ENCODE measurements around the gene ALDH3B1.
"Not testable (repeated sequence)": the region's sequence is repeated elsewhere in the genome, so short reads cannot be mapped to it uniquely, and the experiment has no call there.

Gene ALDH3B1

DNA sequence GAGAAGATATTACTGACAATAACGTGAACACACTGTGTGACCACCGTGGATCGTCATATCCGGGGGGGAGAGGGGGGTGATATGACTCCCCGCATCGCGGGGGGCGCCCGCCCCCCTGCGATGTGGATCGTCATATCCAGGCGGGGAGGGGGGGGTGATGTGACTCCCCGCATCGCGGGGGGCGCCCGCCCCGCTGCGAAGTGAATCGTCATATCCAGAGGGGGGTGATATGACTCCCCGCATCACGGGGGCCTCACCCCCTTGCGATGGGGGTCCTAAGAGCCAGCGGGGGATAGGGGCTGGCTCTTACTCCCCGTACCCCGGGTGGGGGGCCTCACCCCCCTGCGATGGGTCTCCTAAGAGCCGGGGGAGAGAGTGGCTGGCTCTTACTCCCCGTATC is 26.2 kb upstream of the ALDH3B1 start:
- H3K4me3 ChIP-seq = no peak overlapping the region
- no peak for TF ChIP-seq EZH2 (IDR thresholded peaks at IDR 0.05)
- TF ChIP-seq FOXP2 (optimal IDR thresholded peaks at IDR 0.05; ENCODE audit: control extremely low read depth, extremely low read length, insufficient read depth) = no peak
- no peak for TF ChIP-seq POLR2AphosphoS5 (IDR thresholded peaks at IDR 0.05; ENCODE audit: borderline replicate concordance, low read depth, low read length)
- no peak overlapping the region for H3K9ac ChIP-seq (ENCODE audit: insufficient read length)
- no peaks in the 10 kb centered on the region for H3K36me3 ChIP-seq (ENCODE audit: insufficient read depth, low read length)
- no peak for DNase-seq (ENCODE audit: low read depth, low spot score)
- H3K9me3 ChIP-seq (ENCODE audit: low read depth, low read length) = no peaks in the 10 kb centered on the region
- no peak overlapping the region for H3K27ac ChIP-seq

DNA sequence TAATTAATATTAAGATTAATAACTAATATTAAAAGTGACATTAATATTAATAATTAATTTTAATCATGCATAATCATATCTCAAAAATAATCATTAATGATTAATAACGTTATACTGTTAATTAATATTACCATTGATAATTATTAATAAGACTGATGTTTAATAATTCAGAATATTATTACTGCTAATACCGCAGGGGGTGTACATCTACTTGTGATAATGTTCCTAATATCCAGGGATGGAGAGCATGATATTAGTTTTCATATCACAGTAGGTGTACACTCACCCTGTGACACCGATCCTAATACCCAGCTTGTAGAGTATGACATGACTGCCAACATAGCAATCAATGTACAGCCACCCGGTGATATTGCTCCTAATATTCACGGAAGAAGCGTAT is 24.8 kb upstream of the ALDH3B1 start:
- not testable (repeated sequence) for H3K9ac ChIP-seq (ENCODE audit: insufficient read length); H3K36me3 ChIP-seq (ENCODE audit: insufficient read depth, low read length); H3K4me3 ChIP-seq; DNase-seq (ENCODE audit: low read depth, low spot score); H3K9me3 ChIP-seq (ENCODE audit: low read depth, low read length); H3K27ac ChIP-seq

DNA sequence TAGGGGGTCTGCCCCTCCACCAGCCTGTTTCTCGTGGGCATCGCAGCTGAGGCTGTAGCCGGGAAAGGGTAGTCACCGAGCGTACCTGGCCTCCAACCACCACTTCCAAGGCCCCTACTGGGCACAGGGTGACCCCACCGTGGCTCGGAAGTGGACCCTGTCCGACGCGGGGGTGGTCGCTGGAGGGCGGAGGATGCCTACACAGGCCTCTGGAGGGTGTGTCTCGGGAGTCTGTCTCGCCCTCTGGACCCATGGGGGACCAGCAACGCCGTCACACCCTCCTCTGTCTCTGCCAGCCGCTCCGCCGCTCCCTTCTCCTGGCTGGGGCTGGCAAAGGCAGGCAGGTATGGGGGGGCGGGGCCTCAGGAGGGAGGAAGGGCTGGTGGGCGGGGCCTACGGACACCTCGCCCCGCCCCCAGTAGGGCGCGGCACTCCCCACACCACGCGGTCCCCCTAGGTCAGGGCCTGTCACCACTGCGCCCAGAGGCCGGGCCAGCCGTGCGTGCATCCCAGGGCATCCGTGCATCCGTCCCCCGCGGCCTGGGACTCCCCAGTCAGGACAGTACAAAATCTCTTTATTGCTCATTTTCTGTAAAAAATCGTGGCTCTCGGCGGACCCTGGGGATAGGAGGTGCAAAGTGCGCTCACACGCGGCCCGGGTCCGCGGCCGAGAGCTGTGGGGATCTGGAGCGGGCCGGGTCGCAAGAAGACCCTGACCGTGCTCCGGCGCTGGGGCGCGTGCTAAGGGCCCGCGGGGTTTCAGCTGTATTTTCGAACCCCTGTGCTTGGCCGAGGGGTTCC is 19.4 kb upstream of the ALDH3B1 start:
- H3K36me3 ChIP-seq (ENCODE audit: insufficient read depth, low read length); H3K9ac ChIP-seq (ENCODE audit: insufficient read length); H3K27ac ChIP-seq; H3K4me3 ChIP-seq; DNase-seq (ENCODE audit: low read depth, low spot score); H3K9me3 ChIP-seq (ENCODE audit: low read depth, low read length): not testable (repeated sequence)

DNA sequence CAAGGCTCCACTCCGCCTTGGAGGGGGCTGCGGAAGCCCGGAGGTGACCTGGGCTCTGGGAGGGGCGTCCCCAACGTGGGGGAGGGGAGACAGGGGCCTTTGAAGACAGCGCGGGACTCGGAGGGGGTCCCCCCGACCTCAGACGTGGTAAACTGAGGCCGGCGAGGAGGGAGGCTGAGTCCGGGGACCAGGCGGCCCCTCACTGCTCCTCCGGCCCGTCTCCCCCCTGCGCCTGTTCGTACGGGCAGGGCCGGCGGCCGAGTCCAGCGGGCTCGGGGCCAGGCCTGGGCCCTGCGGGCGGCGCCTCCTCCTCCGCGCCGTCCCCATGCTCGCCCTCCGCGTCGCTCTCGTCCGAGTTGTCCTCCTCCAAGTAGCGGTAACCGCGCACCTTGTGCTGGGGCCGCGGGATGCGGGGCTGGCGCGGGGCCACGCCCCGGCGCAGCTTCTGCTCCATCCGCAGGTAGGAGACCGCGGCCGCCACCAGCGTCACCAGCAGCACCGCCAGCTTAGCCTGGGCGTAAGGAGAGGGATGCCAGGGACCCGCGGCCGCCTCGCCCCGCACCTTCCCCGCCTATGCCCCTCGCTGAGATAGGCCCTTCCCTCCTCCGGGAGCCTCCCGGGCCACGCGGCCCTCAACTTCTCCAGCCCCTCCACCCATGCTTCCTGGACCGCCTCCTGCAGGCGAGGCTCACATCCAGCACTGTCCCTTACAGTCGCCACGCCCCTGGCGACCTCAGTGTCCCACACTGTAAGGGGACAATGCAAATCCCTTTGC is 18.6 kb upstream of the ALDH3B1 start:
- not testable (repeated sequence) for H3K36me3 ChIP-seq (ENCODE audit: insufficient read depth, low read length); DNase-seq (ENCODE audit: low read depth, low spot score); H3K27ac ChIP-seq; H3K9ac ChIP-seq (ENCODE audit: insufficient read length); H3K9me3 ChIP-seq (ENCODE audit: low read depth, low read length); H3K4me3 ChIP-seq

DNA sequence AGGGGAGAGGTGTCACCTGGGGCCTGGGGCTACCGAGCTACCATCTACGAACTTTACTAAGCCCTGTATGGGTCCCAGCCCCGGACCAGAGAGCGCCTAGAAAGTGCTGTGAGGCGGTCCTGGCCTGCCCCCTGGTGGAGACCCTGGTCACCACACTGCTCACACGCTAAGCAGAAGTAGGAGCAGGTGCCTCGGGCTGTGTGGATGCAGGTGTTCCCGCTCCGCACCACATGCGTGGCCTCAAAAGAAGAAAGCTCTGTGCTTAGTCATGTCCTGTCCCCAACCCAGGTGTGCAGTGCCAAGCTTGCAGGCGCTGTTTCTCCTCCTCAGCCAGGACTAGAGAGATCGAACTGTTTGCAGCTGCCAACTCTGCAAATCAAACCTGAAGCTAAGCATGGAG is 16.3 kb upstream of the ALDH3B1 start:
- not testable (repeated sequence) for H3K27ac ChIP-seq; DNase-seq (ENCODE audit: low read depth, low spot score); H3K36me3 ChIP-seq (ENCODE audit: insufficient read depth, low read length)

DNA sequence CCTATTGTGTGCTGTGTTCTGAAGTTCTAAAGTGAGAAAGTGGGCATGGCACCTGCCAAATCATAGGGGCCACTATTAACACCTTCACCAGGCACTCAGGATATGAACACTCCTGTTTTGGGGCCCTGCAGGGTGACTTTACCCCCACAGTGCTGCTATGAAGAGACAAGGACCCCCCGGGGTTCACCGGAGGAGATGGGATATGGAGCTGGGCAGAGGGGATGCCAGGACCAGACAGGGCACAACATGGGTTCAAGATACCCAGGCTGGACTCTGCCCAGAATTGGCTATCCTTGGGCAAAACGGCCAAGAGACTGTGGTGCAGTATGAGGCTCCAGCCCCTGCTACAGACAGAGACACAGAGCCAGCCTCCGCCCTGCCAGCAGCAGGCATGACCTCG is 15.7 kb upstream of the ALDH3B1 start:
- DNase-seq (ENCODE audit: low read depth, low spot score); H3K9me3 ChIP-seq (ENCODE audit: low read depth, low read length); H3K4me3 ChIP-seq; H3K36me3 ChIP-seq (ENCODE audit: insufficient read depth, low read length); H3K9ac ChIP-seq (ENCODE audit: insufficient read length); H3K27ac ChIP-seq: not testable (repeated sequence)

More for the DNA sequence above, 16.3 kb upstream of the ALDH3B1 start:
- not testable (repeated sequence) for H3K9me3 ChIP-seq (ENCODE audit: low read depth, low read length); H3K4me3 ChIP-seq; H3K9ac ChIP-seq (ENCODE audit: insufficient read length)

DNA sequence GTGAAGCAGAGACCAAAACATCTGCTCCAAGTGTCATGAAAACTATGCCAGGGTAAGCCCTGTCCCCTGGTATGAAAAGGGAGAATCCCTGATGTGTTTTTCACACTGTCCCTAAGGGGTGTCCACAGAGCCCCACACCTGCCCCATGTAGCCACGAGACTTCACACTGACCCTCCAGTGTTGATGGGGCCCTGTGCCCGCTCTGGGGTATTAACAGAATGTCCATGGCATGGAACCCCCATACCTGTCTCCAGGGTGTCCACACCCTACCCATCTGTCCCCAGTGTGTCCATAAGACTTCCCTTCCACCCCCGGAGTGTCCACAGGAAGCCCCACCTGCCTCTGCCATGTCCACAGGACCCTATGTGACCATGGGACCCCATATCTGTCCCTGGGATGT is 15.0 kb upstream of the ALDH3B1 start:
- DNase-seq (ENCODE audit: low read depth, low spot score); H3K9ac ChIP-seq (ENCODE audit: insufficient read length); H3K36me3 ChIP-seq (ENCODE audit: insufficient read depth, low read length); H3K27ac ChIP-seq; H3K4me3 ChIP-seq; H3K9me3 ChIP-seq (ENCODE audit: low read depth, low read length): not testable (repeated sequence)

DNA sequence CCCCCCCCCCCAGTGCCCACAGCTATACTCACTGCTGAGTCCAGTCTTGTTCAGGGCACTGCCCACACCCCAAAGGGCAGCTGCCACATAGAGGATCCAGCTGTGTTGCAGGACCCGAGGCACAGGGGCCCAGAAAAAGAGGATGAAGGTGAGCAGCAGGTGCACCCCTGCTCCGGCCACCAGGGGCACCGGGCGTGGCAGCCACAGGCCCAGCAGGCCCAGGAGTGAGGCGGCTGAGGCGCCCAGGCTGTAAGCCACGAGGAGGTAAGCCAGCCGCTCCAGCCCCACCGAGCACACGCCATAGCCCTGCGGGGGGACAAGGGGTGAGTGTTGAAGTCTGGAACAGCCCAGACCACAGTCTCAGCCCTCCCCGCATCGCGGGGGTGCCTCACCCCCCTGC is 14.5 kb upstream of the ALDH3B1 start:
- not testable (repeated sequence) for H3K9ac ChIP-seq (ENCODE audit: insufficient read length); H3K36me3 ChIP-seq (ENCODE audit: insufficient read depth, low read length); DNase-seq (ENCODE audit: low read depth, low spot score); H3K27ac ChIP-seq; H3K4me3 ChIP-seq; H3K9me3 ChIP-seq (ENCODE audit: low read depth, low read length)

DNA sequence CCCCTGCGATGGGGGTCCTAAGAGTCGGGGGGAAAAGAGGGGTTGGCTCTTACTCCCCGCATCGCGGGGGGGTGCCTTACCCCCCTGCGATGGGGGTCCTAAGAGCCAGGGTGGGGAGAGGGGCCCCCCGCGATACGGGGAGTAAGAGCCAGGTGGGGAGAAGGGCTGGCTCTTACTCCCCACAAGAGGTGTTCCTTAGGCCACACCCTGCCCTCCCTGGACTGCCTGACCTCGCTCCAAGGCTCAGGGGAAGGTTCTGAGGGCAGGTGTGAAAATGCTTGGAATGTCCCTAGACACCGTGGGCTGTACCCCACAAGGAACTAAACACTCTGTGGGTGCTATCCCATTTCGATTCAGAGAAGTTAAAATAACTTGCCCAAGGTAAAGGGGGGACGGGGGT is 14.1 kb upstream of the ALDH3B1 start:
- no peak overlapping the region for H3K9ac ChIP-seq (ENCODE audit: insufficient read length)
- no peaks in the 10 kb centered on the region for H3K36me3 ChIP-seq (ENCODE audit: insufficient read depth, low read length)
- H3K9me3 ChIP-seq (ENCODE audit: low read depth, low read length) = no peaks in the 10 kb centered on the region
- no peak for DNase-seq (ENCODE audit: low read depth, low spot score)
- no peak overlapping the region for H3K4me3 ChIP-seq
- no peak for TF ChIP-seq FOXP2 (optimal IDR thresholded peaks at IDR 0.05; ENCODE audit: control extremely low read depth, extremely low read length, insufficient read depth)
- TF ChIP-seq POLR2AphosphoS5 (IDR thresholded peaks at IDR 0.05; ENCODE audit: borderline replicate concordance, low read depth, low read length) = no peak
- TF ChIP-seq EZH2 (IDR thresholded peaks at IDR 0.05) = no peak
- H3K27ac ChIP-seq = no peak overlapping the region

Data from SK-N-MC (cell line).